Activated naive CD8-positive, alpha-beta T cell treated with anti-CD3 and anti-CD28 coated beads, Interleukin-2, amount 50 U/mL, for 16 hours (primary cell): ENCODE data around the gene NUP98.
"Not testable (repeated sequence)": the region's sequence is repeated elsewhere in the genome, so short reads cannot be mapped to it uniquely, and the experiment has no call there.

Source experiments
- DNase-seq: peaks from one replicate; pipeline ENCODE4 v3.0.0-alpha.2; 2020; ENCODE audit warnings: low read depth, low spot score

Gene NUP98

GRCh38 chr11:3671334-3672254 lies 125.8 kb downstream of the NUP98 start, which contains the start of gene CHRNA10:
Gene CHRNA10, minus strand, starts transcription at chr11:3671384. Its CDS starts 72 bp downstream, at chr11:3671312.
- DNase-seq = no peak

- DNase-seq = no peak
Observed at GRCh38 chr11:3669742-3670183, 127.6 kb downstream of the NUP98 start.

GRCh38 chr11:3669128-3669527 lies 128.2 kb downstream of the NUP98 start:
- no peak for DNase-seq

GRCh38 chr11:3667149-3668035 lies 130.0 kb downstream of the NUP98 start:
- no peak for DNase-seq

- DNase-seq = no peak
Observed at GRCh38 chr11:3666023-3666530, 131.3 kb downstream of the NUP98 start.

- no peak for DNase-seq
Observed at GRCh38 chr11:3665336-3666022, 131.9 kb downstream of the NUP98 start.

GRCh38 chr11:3664032-3664630 lies 133.2 kb downstream of the NUP98 start:
- no peak for DNase-seq

GRCh38 chr11:3662856-3663255 lies 134.5 kb downstream of the NUP98 start:
- no peak for DNase-seq

- DNase-seq = no peak
Observed at GRCh38 chr11:3660960-3661359, 136.4 kb downstream of the NUP98 start.

GRCh38 chr11:3659595-3660515 lies 137.5 kb downstream of the NUP98 start:
- no peak for DNase-seq

- DNase-seq = no peak
Observed at GRCh38 chr11:3658252-3658651, 139.1 kb downstream of the NUP98 start.

GRCh38 chr11:3657331-3657730 lies 140.0 kb downstream of the NUP98 start:
- DNase-seq = not testable (repeated sequence)

GRCh38 chr11:3655547-3655946 lies 141.8 kb downstream of the NUP98 start:
- DNase-seq = no peak

GRCh38 chr11:3652514-3652913 lies 144.8 kb downstream of the NUP98 start:
- DNase-seq = not testable (repeated sequence)

GRCh38 chr11:3649374-3649773 lies 148.0 kb downstream of the NUP98 start:
- not testable (repeated sequence) for DNase-seq

GRCh38 chr11:3648843-3649242 lies 148.5 kb downstream of the NUP98 start:
- not testable (repeated sequence) for DNase-seq

- DNase-seq = no peak
Observed at GRCh38 chr11:3645552-3645951, 151.8 kb downstream of the NUP98 start.

GRCh38 chr11:3644817-3645235 lies 152.5 kb downstream of the NUP98 start, which contains the start of gene ART1:
Gene ART1, plus strand, starts transcription at chr11:3645128. Its CDS starts 14,086 bp downstream, at chr11:3659214.
- DNase-seq = no peak

GRCh38 chr11:3643102-3643546 lies 154.2 kb downstream of the NUP98 start:
- DNase-seq = not testable (repeated sequence)
